H9 (cell line): ENCODE measurements around the gene VRK2. TPM values are rescaled to one million over a fixed set of nuclear protein-coding genes. Genes with fewer than 3 reads are reported as not detected.

Source experiments
- DNase-seq: peaks from one replicate; pipeline ENCODE4 v3.0.0-alpha.2; 2017
- H2AFZ ChIP-seq: one replicate; pipeline ENCODE4 v1.6.1; 2013; ENCODE audit warnings: mild to moderate bottlenecking, low read length, control low read depth, moderate library complexity
- H2AK5ac ChIP-seq: 2 replicates; pipeline ENCODE4 v1.6.1; 2013; ENCODE audit warnings: low read length, control low read depth, mixed read lengths; ENCODE audit not compliant: insufficient read length
- H2BK120ac ChIP-seq: one replicate; pipeline ENCODE4 v1.6.1; 2013; ENCODE audit warnings: low read depth, mild to moderate bottlenecking, low read length, control low read depth, inconsistent platforms; ENCODE audit not compliant: poor library complexity, severe bottlenecking
- H2BK12ac ChIP-seq: 2 replicates; pipeline ENCODE4 v1.6.1; 2013; ENCODE audit warnings: low read length, control low read depth, mixed read lengths, low read depth; ENCODE audit not compliant: insufficient read length
- H2BK15ac ChIP-seq: 2 replicates; pipeline ENCODE4 v1.6.1; 2013; ENCODE audit warnings: low read depth, low read length, control low read depth
- H2BK20ac ChIP-seq: one replicate; pipeline ENCODE4 v1.6.1; 2013; ENCODE audit warnings: low read depth, mild to moderate bottlenecking, low read length, control low read depth, inconsistent platforms; ENCODE audit not compliant: poor library complexity, severe bottlenecking
- H2BK5ac ChIP-seq: 2 replicates; pipeline ENCODE4 v1.6.1; 2013; ENCODE audit warnings: low read length, control low read depth, mixed read lengths; ENCODE audit not compliant: insufficient read length
- H3K14ac ChIP-seq: 2 replicates; pipeline ENCODE4 v1.6.1; 2013; ENCODE audit warnings: low read length, control low read depth; ENCODE audit not compliant: insufficient read depth
- H3K18ac ChIP-seq: 2 replicates; pipeline ENCODE4 v1.6.1; 2013; ENCODE audit warnings: low read depth, mild to moderate bottlenecking, mixed read lengths, low read length, control low read depth; ENCODE audit not compliant: insufficient read length
- H3K23ac ChIP-seq: 2 replicates; pipeline ENCODE4 v1.6.1; 2013; ENCODE audit warnings: low read length, control low read depth, mixed read lengths, low read depth; ENCODE audit not compliant: insufficient read length
- H3K23me2 ChIP-seq: 2 replicates; pipeline ENCODE4 v1.6.1; 2013; ENCODE audit warnings: low read depth, mild to moderate bottlenecking, mixed read lengths, low read length, control low read depth; ENCODE audit not compliant: insufficient read length, poor library complexity, severe bottlenecking
- H3K27ac ChIP-seq: 2 replicates; pipeline ENCODE4 v1.5.1; 2013; ENCODE audit warnings: low read length, control low read depth, mixed read lengths, low read depth; ENCODE audit not compliant: insufficient read length
- H3K27me3 ChIP-seq: 2 replicates; pipeline ENCODE4 v1.6.1; 2013; ENCODE audit warnings: low read length, control low read depth, inconsistent platforms; ENCODE audit not compliant: insufficient read depth
- H3K4ac ChIP-seq: 2 replicates; pipeline ENCODE4 v1.6.1; 2013; ENCODE audit warnings: low read depth, mild to moderate bottlenecking, control low read depth, inconsistent platforms, low read length, moderate library complexity
- H3K4me1 ChIP-seq: 2 replicates; pipeline ENCODE4 v1.6.1; 2013; ENCODE audit warnings: low read length, control low read depth, inconsistent platforms; ENCODE audit not compliant: insufficient read depth
- H3K4me2 ChIP-seq: 2 replicates; pipeline ENCODE4 v1.6.1; 2013; ENCODE audit warnings: low read length, control low read depth, mixed read lengths; ENCODE audit not compliant: insufficient read length, insufficient read depth
- H3K56ac ChIP-seq: 2 replicates; pipeline ENCODE4 v1.6.1; 2013; ENCODE audit warnings: low read depth, mild to moderate bottlenecking, mixed read lengths, low read length, control low read depth; ENCODE audit not compliant: insufficient read length
- H3K79me1 ChIP-seq: 2 replicates; pipeline ENCODE4 v1.6.1; 2013; ENCODE audit warnings: low read depth, mild to moderate bottlenecking, moderate library complexity, low read length, control low read depth, inconsistent platforms; ENCODE audit not compliant: insufficient read depth, poor library complexity, severe bottlenecking
- H3K79me2 ChIP-seq: 2 replicates; pipeline ENCODE4 v1.6.1; 2013; ENCODE audit warnings: low read length, control low read depth, inconsistent platforms; ENCODE audit not compliant: insufficient read depth
- H3K9ac ChIP-seq: 2 replicates; pipeline ENCODE4 v1.6.1; 2013; ENCODE audit warnings: low read length, control low read depth, mixed read lengths; ENCODE audit not compliant: insufficient read length; ENCODE audit errors: extremely low read depth
- H3K9me3 ChIP-seq: one replicate; pipeline ENCODE4 v1.6.1; 2013; ENCODE audit warnings: low read depth, low read length, inconsistent platforms; ENCODE audit not compliant: control insufficient read depth
- H3T11ph ChIP-seq: one replicate; pipeline ENCODE4 v1.6.1; 2013; ENCODE audit warnings: mild to moderate bottlenecking, low read length, control low read depth, inconsistent platforms
- H4K20me1 ChIP-seq: one replicate; pipeline ENCODE4 v1.6.1; 2013; ENCODE audit not compliant: control insufficient read depth, insufficient read length, insufficient read depth
- H4K5ac ChIP-seq: 2 replicates; pipeline ENCODE4 v1.6.1; 2013; ENCODE audit warnings: low read depth, mild to moderate bottlenecking, mixed read lengths, low read length, control low read depth; ENCODE audit not compliant: insufficient read length
- H4K8ac ChIP-seq: replicated peaks from 2 replicates; pipeline ENCODE4 v1.6.1; 2013; ENCODE audit warnings: low read length, control low read depth, mixed read lengths, low read depth; ENCODE audit not compliant: insufficient read length
- H4K91ac ChIP-seq: 2 replicates; pipeline ENCODE4 v1.6.1; 2013; ENCODE audit warnings: low read depth, mild to moderate bottlenecking, moderate library complexity, mixed read lengths, low read length, control low read depth; ENCODE audit not compliant: insufficient read length
- H3K27ac Mint-ChIP-seq, 3 experiments: 2 replicates in 2 of 3; 3 replicates in 1 of 3; pipeline ENCODE4 v1.8.0; 2020 to 2021; ENCODE audit warnings: mixed read lengths in 3 of 3, mild to moderate bottlenecking in 1 of 3, moderate library complexity in 1 of 3
- H3K27me3 Mint-ChIP-seq: 2 replicates; pipeline ENCODE4 v1.8.0; 2021; ENCODE audit warnings: low read depth, mild to moderate bottlenecking, moderate library complexity, mixed read lengths
- H3K36me3 Mint-ChIP-seq, 3 experiments: 2 replicates in 2 of 3; 3 replicates in 1 of 3; pipeline ENCODE4 v1.8.0; 2020 to 2021; ENCODE audit warnings: low read depth in 3 of 3, mixed read lengths in 3 of 3; ENCODE audit not compliant: insufficient read depth in 1 of 3
- H3K4me1 Mint-ChIP-seq, 2 experiments: 2 replicates each; pipeline ENCODE4 v1.8.0; 2020; ENCODE audit warnings: mixed read lengths in 2 of 2
- H3K4me3 Mint-ChIP-seq, 2 experiments: 2 replicates in 1 of 2; 3 replicates in 1 of 2; pipeline ENCODE4 v1.8.0; 2020 to 2021; ENCODE audit warnings: mild to moderate bottlenecking in 2 of 2, mixed read lengths in 2 of 2, moderate library complexity in 1 of 2
- H3K9me3 Mint-ChIP-seq, 2 experiments: 2 replicates in 1 of 2; 3 replicates in 1 of 2; pipeline ENCODE4 v1.8.0; 2020; ENCODE audit warnings: mild to moderate bottlenecking in 2 of 2, mixed read lengths in 2 of 2, moderate library complexity in 1 of 2
- total RNA-seq: library from RNA; stranded (reverse); gene quantifications from 2 replicates; pipeline ENCODE4 v1.2.1, GENCODE V29; 2021
- TF ChIP-seq, protein P1 (sequence below): fragments of 200-600 bp; sonication (generic); conservative IDR thresholded peaks from 3 replicates; pipeline ENCODE4 v1.8.0; 2021; ENCODE audit warnings: antibody characterized with exemption, mild to moderate bottlenecking

VRK2 gene
- total RNA-seq, 1 experiment from 2014 or later, result 23.8 TPM

DNA sequence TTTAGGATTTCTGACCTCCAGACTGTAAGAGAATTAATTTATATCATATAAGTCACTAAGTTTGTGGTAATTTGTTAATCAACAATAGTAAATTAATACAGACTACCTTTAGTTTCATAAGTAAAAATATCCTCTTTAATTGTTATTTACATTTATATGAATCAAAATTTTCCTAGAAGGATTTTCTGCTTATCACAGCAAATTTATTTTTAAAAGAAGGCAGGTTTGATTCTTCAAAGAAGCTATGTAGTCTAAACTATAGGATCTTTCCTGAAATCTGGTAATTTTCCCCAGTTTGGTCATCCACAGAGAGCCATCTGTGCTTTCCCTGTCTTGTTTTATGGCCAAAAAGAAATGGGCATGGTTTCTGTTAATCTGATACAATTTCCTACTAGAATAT is 13.1 kb upstream of the VRK2 start:
- no peak overlapping the region for H2BK120ac ChIP-seq
- no peak overlapping the region for H2BK12ac ChIP-seq
- TF ChIP-seq, protein P1, sequence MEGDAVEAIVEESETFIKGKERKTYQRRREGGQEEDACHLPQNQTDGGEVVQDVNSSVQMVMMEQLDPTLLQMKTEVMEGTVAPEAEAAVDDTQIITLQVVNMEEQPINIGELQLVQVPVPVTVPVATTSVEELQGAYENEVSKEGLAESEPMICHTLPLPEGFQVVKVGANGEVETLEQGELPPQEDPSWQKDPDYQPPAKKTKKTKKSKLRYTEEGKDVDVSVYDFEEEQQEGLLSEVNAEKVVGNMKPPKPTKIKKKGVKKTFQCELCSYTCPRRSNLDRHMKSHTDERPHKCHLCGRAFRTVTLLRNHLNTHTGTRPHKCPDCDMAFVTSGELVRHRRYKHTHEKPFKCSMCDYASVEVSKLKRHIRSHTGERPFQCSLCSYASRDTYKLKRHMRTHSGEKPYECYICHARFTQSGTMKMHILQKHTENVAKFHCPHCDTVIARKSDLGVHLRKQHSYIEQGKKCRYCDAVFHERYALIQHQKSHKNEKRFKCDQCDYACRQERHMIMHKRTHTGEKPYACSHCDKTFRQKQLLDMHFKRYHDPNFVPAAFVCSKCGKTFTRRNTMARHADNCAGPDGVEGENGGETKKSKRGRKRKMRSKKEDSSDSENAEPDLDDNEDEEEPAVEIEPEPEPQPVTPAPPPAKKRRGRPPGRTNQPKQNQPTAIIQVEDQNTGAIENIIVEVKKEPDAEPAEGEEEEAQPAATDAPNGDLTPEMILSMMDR, result no peak
- no peak overlapping the region for H3K4me2 ChIP-seq
- no peaks in the 10 kb centered on the region for H3K79me2 ChIP-seq
- H3K9me3 ChIP-seq, result no peaks in the 10 kb centered on the region
- Mint-ChIP-seq H3K36me3 (peaks cover 0 to 4% (median 0%) of the 10 kb centered on the region in 3 experiments; a peak in 3 of 7 replicates), H3K27ac (no peak overlapping the region), H3K27me3 (no peaks in the 10 kb centered on the region), H3K4me3 (no peak overlapping the region), H3K9me3 (peaks cover 0 to 5% of the 10 kb centered on the region in 2 experiments; a peak in 2 of 5 replicates), H3K4me1 (peaks cover 6% of the 10 kb centered on the region in 2 experiments)
- H2BK20ac ChIP-seq, result no peak overlapping the region
- H3K23me2 ChIP-seq, result no peaks in the 10 kb centered on the region
- no peaks in the 10 kb centered on the region for H3K27me3 ChIP-seq
- no peak overlapping the region for H2AK5ac ChIP-seq
- no peak overlapping the region for H4K91ac ChIP-seq
- H3K14ac ChIP-seq, result no peak overlapping the region
- no peak overlapping the region for H2AFZ ChIP-seq
- no peaks in the 10 kb centered on the region for H4K20me1 ChIP-seq
- no peak overlapping the region for H3K9ac ChIP-seq
- no peak overlapping the region for H3K56ac ChIP-seq
- H4K5ac ChIP-seq, result no peak overlapping the region
- H3K23ac ChIP-seq, result no peak overlapping the region
- H3K4ac ChIP-seq, result no peak overlapping the region
- H3K79me1 ChIP-seq, result no peaks in the 10 kb centered on the region
- DNase-seq, result no peak
- no peak overlapping the region for H2BK15ac ChIP-seq
- no peak overlapping the region for H3K27ac ChIP-seq
- H2BK5ac ChIP-seq, result no peak overlapping the region
- no peak overlapping the region for H3T11ph ChIP-seq
- H4K8ac ChIP-seq, result no peak overlapping the region
- no peaks in the 10 kb centered on the region for H3K4me1 ChIP-seq
- no peak overlapping the region for H3K18ac ChIP-seq
